Trophoblast cell (in vitro differentiated cells and primary cell): ENCODE measurements around the gene CYB5B.

Experiments
- DNase-seq, 2 donors: peaks; one replicate each; pipeline ENCODE4 v3.0.0-alpha.2; 2016
- H2AFZ ChIP-seq: 2 replicates; pipeline ENCODE4 v1.6.1; 2013; ENCODE audit warnings: low read length, moderate library complexity, mild to moderate bottlenecking; ENCODE audit not compliant: insufficient read depth, poor library complexity
- H2AK5ac ChIP-seq: 2 replicates; pipeline ENCODE4 v1.6.1; 2013; ENCODE audit warnings: mild to moderate bottlenecking, low read length
- H2BK120ac ChIP-seq: 2 replicates; pipeline ENCODE4 v1.6.1; 2013; ENCODE audit warnings: low read length, mild to moderate bottlenecking, moderate library complexity; ENCODE audit not compliant: insufficient read depth, poor library complexity
- H2BK12ac ChIP-seq: 2 replicates; pipeline ENCODE4 v1.6.1; 2013; ENCODE audit warnings: mild to moderate bottlenecking, low read length, moderate library complexity
- H2BK5ac ChIP-seq: 2 replicates; pipeline ENCODE4 v1.6.1; 2013; ENCODE audit warnings: low read length, low read depth, moderate library complexity, mild to moderate bottlenecking; ENCODE audit not compliant: poor library complexity
- H3K14ac ChIP-seq: 2 replicates; pipeline ENCODE4 v1.6.1; 2013; ENCODE audit warnings: mild to moderate bottlenecking, low read length
- H3K18ac ChIP-seq: 2 replicates; pipeline ENCODE4 v1.6.1; 2013; ENCODE audit warnings: mild to moderate bottlenecking, low read length
- H3K23ac ChIP-seq: 2 replicates; pipeline ENCODE4 v1.6.1; 2013; ENCODE audit warnings: low read length
- H3K27ac ChIP-seq: 2 replicates; pipeline ENCODE4 v1.5.1; 2013; ENCODE audit warnings: low read depth, mild to moderate bottlenecking, inconsistent platforms, low read length, moderate library complexity
- H3K27me3 ChIP-seq: 2 replicates; pipeline ENCODE4 v1.6.1; 2013; ENCODE audit warnings: inconsistent platforms, mild to moderate bottlenecking, low read length, moderate library complexity; ENCODE audit not compliant: insufficient read depth
- H3K36me3 ChIP-seq, 2 experiments: 1 replicate in 1 of 2; 2 replicates in 1 of 2; pipeline ENCODE4 v1.6.1; 2013; ENCODE audit warnings: low read length in 2 of 2, mild to moderate bottlenecking in 2 of 2, moderate library complexity in 1 of 2; ENCODE audit not compliant: insufficient read depth in 2 of 2, control insufficient read depth in 1 of 2
- H3K4ac ChIP-seq: 2 replicates; pipeline ENCODE4 v1.6.1; 2013; ENCODE audit warnings: low read depth, mild to moderate bottlenecking, low read length, moderate library complexity
- H3K4me1 ChIP-seq, 2 experiments: 1 replicate in 1 of 2; 2 replicates in 1 of 2; pipeline ENCODE4 v1.6.1; 2013; ENCODE audit warnings: low read length in 2 of 2, mild to moderate bottlenecking in 2 of 2, moderate library complexity in 1 of 2; ENCODE audit not compliant: insufficient read depth in 2 of 2, control insufficient read depth in 1 of 2
- H3K4me2 ChIP-seq: 2 replicates; pipeline ENCODE4 v1.6.1; 2013; ENCODE audit warnings: inconsistent platforms, mild to moderate bottlenecking, low read length, moderate library complexity
- H3K4me3 ChIP-seq: 2 replicates; pipeline ENCODE4 v1.5.1; 2013; ENCODE audit warnings: mild to moderate bottlenecking, low read depth, low read length, inconsistent platforms
- H3K79me1 ChIP-seq: one replicate; pipeline ENCODE4 v1.6.1; 2013; ENCODE audit warnings: low read length
- H3K79me2 ChIP-seq: 2 replicates; pipeline ENCODE4 v1.6.1; 2013; ENCODE audit warnings: low read length, mild to moderate bottlenecking; ENCODE audit not compliant: control insufficient read depth, insufficient read depth, poor library complexity
- H3K9ac ChIP-seq: 2 replicates; pipeline ENCODE4 v1.6.1; 2013; ENCODE audit warnings: mild to moderate bottlenecking, low read length
- H3K9me3 ChIP-seq: 2 replicates; pipeline ENCODE4 v1.6.1; 2013; ENCODE audit warnings: low read depth, mild to moderate bottlenecking, control low read depth, inconsistent platforms, low read length; ENCODE audit not compliant: insufficient read depth
- H4K12ac ChIP-seq: 2 replicates; pipeline ENCODE4 v1.6.1; 2013; ENCODE audit warnings: low read depth, mild to moderate bottlenecking, low read length, moderate library complexity
- H4K8ac ChIP-seq: 2 replicates; pipeline ENCODE4 v1.6.1; 2013; ENCODE audit warnings: low read depth, mild to moderate bottlenecking, low read length, moderate library complexity
- H4K91ac ChIP-seq: one replicate; pipeline ENCODE4 v1.6.1; 2013; ENCODE audit warnings: low read depth, mild to moderate bottlenecking, low read length, moderate library complexity
- WGBS: extraction: QIAGEN DNeasy Blood & Tissue Kit; methylation state at CpG from one replicate; pipeline ENCODE4 v1.1.7; 2013; ENCODE audit warnings: missing lambda C conversion rate; ENCODE audit not compliant: insufficient read length, insufficient coverage; ENCODE audit errors: extremely low coverage; 5-methylcytosine and 5-hydroxymethylcytosine counted together

CYB5B gene

GRCh38 chr16:69393898-69394849 is 30.2 kb upstream of the CYB5B start:
- no peaks in the 10 kb centered on the region for H3K36me3 ChIP-seq
- no peak overlapping the region for H3K27ac ChIP-seq
- no peak overlapping the region for H2BK12ac ChIP-seq
- no peak overlapping the region for H3K23ac ChIP-seq
- WGBS = no CpG with 5 or more reads among the region's 10 CpGs
- no peak overlapping the region for H3K4me2 ChIP-seq
- no peaks in the 10 kb centered on the region for H3K4me1 ChIP-seq
- H3K18ac ChIP-seq = no peak overlapping the region
- no peak overlapping the region for H3K4me3 ChIP-seq
- H3K9ac ChIP-seq = no peak overlapping the region
- no peaks in the 10 kb centered on the region for H3K27me3 ChIP-seq
- no peaks in the 10 kb centered on the region for H3K79me1 ChIP-seq
- no peak overlapping the region for H2BK120ac ChIP-seq
- no peak overlapping the region for H4K91ac ChIP-seq
- no peak overlapping the region for H2AK5ac ChIP-seq
- no peak overlapping the region for H2AFZ ChIP-seq
- H3K4ac ChIP-seq = no peak overlapping the region
- no peak overlapping the region for H3K14ac ChIP-seq
- H4K8ac ChIP-seq = no peak overlapping the region
- no peak for DNase-seq
- H3K79me2 ChIP-seq = no peaks in the 10 kb centered on the region
- H2BK5ac ChIP-seq = no peak overlapping the region
- no peaks in the 10 kb centered on the region for H3K9me3 ChIP-seq
- no peak overlapping the region for H4K12ac ChIP-seq

GRCh38 chr16:69395859-69396186 is 28.6 kb upstream of the CYB5B start:
- Histone ChIP-seq H3K27me3 (no peaks in the 10 kb centered on the region), H3K36me3 (no peaks in the 10 kb centered on the region), H4K12ac (no peak overlapping the region), H2BK12ac (no peak overlapping the region), H3K4me1 (no peaks in the 10 kb centered on the region), H4K91ac (no peak overlapping the region), H3K79me1 (no peaks in the 10 kb centered on the region), H3K4me2 (no peak overlapping the region), H3K27ac (no peak overlapping the region), H3K14ac (no peak overlapping the region), H4K8ac (no peak overlapping the region), H2AFZ (no peak overlapping the region), H3K4ac (no peak overlapping the region), H3K23ac (no peak overlapping the region), H3K79me2 (no peaks in the 10 kb centered on the region), H3K9me3 (no peaks in the 10 kb centered on the region), H2AK5ac (no peak overlapping the region), H3K9ac (no peak overlapping the region), H2BK5ac (no peak overlapping the region), H3K4me3 (no peak overlapping the region), H3K18ac (no peak overlapping the region), H2BK120ac (no peak overlapping the region)
- no peak for DNase-seq

- H2AK5ac ChIP-seq = no peak overlapping the region
- no peak overlapping the region for H3K4me2 ChIP-seq
- no peak overlapping the region for H3K23ac ChIP-seq
- H2AFZ ChIP-seq = no peak overlapping the region
- H4K91ac ChIP-seq = no peak overlapping the region
- H3K9me3 ChIP-seq = no peaks in the 10 kb centered on the region
- no peak overlapping the region for H4K8ac ChIP-seq
- no peak overlapping the region for H4K12ac ChIP-seq
- H3K14ac ChIP-seq = no peak overlapping the region
- H3K18ac ChIP-seq = no peak overlapping the region
- no peak overlapping the region for H3K9ac ChIP-seq
- H3K4me3 ChIP-seq = no peak overlapping the region
- H3K4me1 ChIP-seq = no peaks in the 10 kb centered on the region
- no peaks in the 10 kb centered on the region for H3K79me1 ChIP-seq
- H3K27me3 ChIP-seq = no peaks in the 10 kb centered on the region
- no peaks in the 10 kb centered on the region for H3K79me2 ChIP-seq
- no peak overlapping the region for H2BK12ac ChIP-seq
- no peak overlapping the region for H3K4ac ChIP-seq
- no peak overlapping the region for H2BK5ac ChIP-seq
- H3K36me3 ChIP-seq = no peaks in the 10 kb centered on the region
- H3K27ac ChIP-seq = no peak overlapping the region
- peak; percentile 91 to 99 for DNase-seq
- H2BK120ac ChIP-seq = no peak overlapping the region
- no CpG with 5 or more reads among the region's 13 CpGs for WGBS
Measured at GRCh38 chr16:69396187-69397061, 28.0 kb upstream of the CYB5B start.

- Histone ChIP-seq H2AFZ (no peak overlapping the region), H3K4me2 (no peak overlapping the region), H4K12ac (no peak overlapping the region), H3K4me3 (no peak overlapping the region), H4K91ac (no peak overlapping the region), H3K27me3 (no peaks in the 10 kb centered on the region), H3K4ac (no peak overlapping the region), H2BK5ac (no peak overlapping the region), H3K79me2 (no peaks in the 10 kb centered on the region), H3K9ac (no peak overlapping the region), H2BK12ac (no peak overlapping the region), H3K79me1 (no peaks in the 10 kb centered on the region), H3K4me1 (no peaks in the 10 kb centered on the region), H3K9me3 (no peaks in the 10 kb centered on the region), H3K23ac (no peak overlapping the region), H3K18ac (no peak overlapping the region), H2AK5ac (no peak overlapping the region), H3K27ac (no peak overlapping the region), H2BK120ac (no peak overlapping the region), H4K8ac (no peak overlapping the region), H3K36me3 (no peaks in the 10 kb centered on the region), H3K14ac (no peak overlapping the region)
- WGBS = no CpG with 5 or more reads among the region's 6 CpGs
- DNase-seq = peak; percentile 23 to 58
Measured at GRCh38 chr16:69397821-69398521, 26.4 kb upstream of the CYB5B start.
